A673 (cell line): ENCODE measurements around the gene HSPG2.

ENCODE experiments used
- EZH2 ChIP-seq: fragments of 200-600 bp; sonication (generic); IDR thresholded peaks from 2 replicates; pipeline ENCODE4 v1.6.1; 2017; ENCODE audit warnings: borderline replicate concordance, low read depth, mild to moderate bottlenecking, mixed read lengths, antibody characterized with exemption, low read length; ENCODE audit not compliant: poor library complexity, severe bottlenecking
- TF ChIP-seq, protein P1 (sequence below): fragments of 300-800, 200-600 bp; sonication (generic); conservative IDR thresholded peaks from 2 replicates; pipeline ENCODE4 v1.5.1; 2017; ENCODE audit warnings: low read depth, mild to moderate bottlenecking, antibody characterized with exemption, low read length, moderate library complexity, mixed read lengths

DNA sequence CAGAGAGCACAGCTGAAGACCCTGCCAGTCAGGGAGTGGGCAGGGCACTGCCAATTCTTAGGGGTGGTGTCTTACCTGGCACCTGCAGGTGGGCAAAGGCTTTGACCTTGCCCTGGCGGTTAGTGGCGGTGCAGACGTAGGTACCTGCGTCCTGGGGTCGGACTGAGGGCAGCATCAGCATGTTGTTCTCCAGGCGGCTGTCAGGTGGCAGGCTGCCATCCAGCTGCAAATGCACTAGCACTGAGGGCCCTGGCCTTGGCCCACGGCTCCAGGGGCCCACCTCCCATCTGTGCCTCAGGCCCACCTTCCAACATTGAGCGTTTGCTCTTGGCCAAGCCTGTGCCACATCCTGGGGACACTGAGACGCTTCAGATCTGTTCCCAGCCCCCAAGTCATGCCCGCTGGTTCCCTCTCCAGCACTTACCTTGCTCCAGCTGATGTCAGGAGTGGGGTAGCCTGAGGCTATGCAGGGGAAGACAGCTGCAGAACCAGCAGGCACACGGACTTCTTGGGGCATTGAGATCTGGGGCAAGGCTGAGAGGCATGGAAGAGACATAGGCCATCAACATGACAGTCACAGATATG is 103.6 kb downstream of the HSPG2 start:
- TF ChIP-seq, protein P1, sequence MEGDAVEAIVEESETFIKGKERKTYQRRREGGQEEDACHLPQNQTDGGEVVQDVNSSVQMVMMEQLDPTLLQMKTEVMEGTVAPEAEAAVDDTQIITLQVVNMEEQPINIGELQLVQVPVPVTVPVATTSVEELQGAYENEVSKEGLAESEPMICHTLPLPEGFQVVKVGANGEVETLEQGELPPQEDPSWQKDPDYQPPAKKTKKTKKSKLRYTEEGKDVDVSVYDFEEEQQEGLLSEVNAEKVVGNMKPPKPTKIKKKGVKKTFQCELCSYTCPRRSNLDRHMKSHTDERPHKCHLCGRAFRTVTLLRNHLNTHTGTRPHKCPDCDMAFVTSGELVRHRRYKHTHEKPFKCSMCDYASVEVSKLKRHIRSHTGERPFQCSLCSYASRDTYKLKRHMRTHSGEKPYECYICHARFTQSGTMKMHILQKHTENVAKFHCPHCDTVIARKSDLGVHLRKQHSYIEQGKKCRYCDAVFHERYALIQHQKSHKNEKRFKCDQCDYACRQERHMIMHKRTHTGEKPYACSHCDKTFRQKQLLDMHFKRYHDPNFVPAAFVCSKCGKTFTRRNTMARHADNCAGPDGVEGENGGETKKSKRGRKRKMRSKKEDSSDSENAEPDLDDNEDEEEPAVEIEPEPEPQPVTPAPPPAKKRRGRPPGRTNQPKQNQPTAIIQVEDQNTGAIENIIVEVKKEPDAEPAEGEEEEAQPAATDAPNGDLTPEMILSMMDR = no peak
- no peak for TF ChIP-seq EZH2
